Caco-2 (cell line): Measurements from ENCODE around the gene SLC22A17. TPM values are rescaled to one million over a fixed set of nuclear protein-coding genes. Genes with fewer than 3 reads are reported as not detected.
A peak's percentile ranks its signal among the peaks of the same experiment; 100 is the strongest.

ENCODE experiments used
- BruUV-seq: library from RNA; stranded (reverse); fragments of 400-500 nt; replicated peaks from 2 replicates; lab custom pipeline; 2021; lab: Mats Ljungman, UMichigan
- CTCF ChIA-PET: fragments of 300-600 bp; sonication (Branson Sonifier 250); formaldehyde crosslinking; loops from one replicate; lab custom pipeline; 2022; ENCODE audit warnings: antibody characterized with exemption; lab: Charles Lee
- POLR2A ChIA-PET: fragments of 300-600 bp; sonication (Branson Sonifier 250); formaldehyde crosslinking; loops from one replicate; lab custom pipeline; 2022; ENCODE audit warnings: antibody characterized with exemption; lab: Charles Lee
- DNase-seq, 2 experiments: peaks; one replicate each; pipeline versions ENCODE4 v3.0.0 to v3.0.0-alpha.2; 2020 to 2022
- H3K27me3 ChIP-seq: replicated peaks from 2 replicates; pipeline ENCODE4 v1.6.0; 2011; ENCODE audit warnings: low read length; ENCODE audit not compliant: control insufficient read depth, insufficient read depth
- H3K36me3 ChIP-seq: 2 replicates; pipeline ENCODE4 v1.5.1; 2011; ENCODE audit warnings: low read length; ENCODE audit not compliant: control insufficient read depth, insufficient read depth
- H3K4me1 ChIP-seq: fragments of 250-450 bp; sonication (Bioruptor Pico); 2 replicates; pipeline ENCODE4 v1.5.1; 2020; ENCODE audit warnings: mild to moderate bottlenecking
- H3K4me3 ChIP-seq: 2 replicates; pipeline ENCODE4 v1.5.1; 2011; ENCODE audit warnings: low read depth, mild to moderate bottlenecking, control low read depth, low read length
- H3K9me3 ChIP-seq: fragments of 250-450 bp; sonication (Bioruptor Pico); 2 replicates; pipeline ENCODE4 v1.5.1; 2020; ENCODE audit warnings: mild to moderate bottlenecking, moderate library complexity
- H3K27ac Mint-ChIP-seq: one replicate; pipeline ENCODE4 v1.8.0; 2022; ENCODE audit warnings: mixed read lengths; ENCODE audit not compliant: unreplicated experiment
- H3K27me3 Mint-ChIP-seq: one replicate; pipeline ENCODE4 v1.8.0; 2022; ENCODE audit warnings: mixed read lengths; ENCODE audit not compliant: insufficient read depth, unreplicated experiment
- H3K36me3 Mint-ChIP-seq: one replicate; pipeline ENCODE4 v1.8.0; 2022; ENCODE audit warnings: mild to moderate bottlenecking, mixed read lengths; ENCODE audit not compliant: insufficient read depth, unreplicated experiment
- H3K4me1 Mint-ChIP-seq: one replicate; pipeline ENCODE4 v1.8.0; 2022; ENCODE audit warnings: low read depth, mixed read lengths; ENCODE audit not compliant: unreplicated experiment
- H3K4me3 Mint-ChIP-seq: one replicate; pipeline ENCODE4 v1.8.0; 2022; ENCODE audit warnings: mild to moderate bottlenecking, moderate library complexity, mixed read lengths; ENCODE audit not compliant: unreplicated experiment
- H3K9me3 Mint-ChIP-seq: one replicate; pipeline ENCODE4 v1.8.0; 2022; ENCODE audit warnings: mixed read lengths; ENCODE audit not compliant: unreplicated experiment
- intact Hi-C: fragments of 100-400 bp; cut with micrococcal nuclease; formaldehyde crosslinking; loops from one replicate; pipeline ENCODE4 v1.10.0; 2022; ENCODE audit not compliant: unreplicated experiment
- total RNA-seq: library from RNA; stranded (reverse); gene quantifications from 2 replicates; pipeline ENCODE4 v1.2.3, GENCODE V29; 2022
- TF ChIP-seq, protein P1 (sequence below), 2 experiments: fragments of 200-600 bp in 1 of 2; IDR thresholded peaks; 1 replicate in 1 of 2; 2 replicates in 1 of 2; pipeline versions ENCODE4 v1.5.1 to v1.8.0; 2011 to 2022; ENCODE audit warnings: antibody characterized with exemption in 1 of 2, control low read depth in 1 of 2, inconsistent platforms in 1 of 2, low read depth in 1 of 2, low read length in 1 of 2, mild to moderate bottlenecking in 1 of 2, moderate library complexity in 1 of 2; ENCODE audit not compliant: insufficient read depth in 1 of 2, severe bottlenecking in 1 of 2, unreplicated experiment in 1 of 2

The SLC22A17 gene
- total RNA-seq, 1 experiment from 2014 or later = 3.1 TPM

DNA sequence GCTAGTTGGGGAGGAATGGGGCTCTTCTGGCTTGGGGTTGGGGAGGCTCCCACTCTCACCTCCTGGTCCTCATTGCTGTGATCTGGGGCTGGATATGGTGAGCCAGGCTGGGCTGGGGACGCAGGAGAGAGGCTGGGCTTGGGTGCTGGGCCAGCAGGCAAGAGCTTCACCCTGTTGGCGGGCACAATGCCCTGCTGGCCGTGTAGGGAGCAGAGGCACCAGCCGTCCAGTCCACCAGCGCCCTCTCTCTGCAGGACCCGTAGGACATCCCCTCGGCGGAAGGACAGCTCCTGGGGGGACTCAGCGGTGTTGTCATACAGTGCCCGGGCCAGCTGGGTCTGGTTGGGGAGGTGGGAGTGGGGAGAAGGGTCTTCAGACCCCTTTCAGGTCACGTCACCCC is 7.8 kb upstream of the SLC22A17 start:
- no peaks in the 10 kb centered on the region for H3K27me3 ChIP-seq
- no peaks in the 10 kb centered on the region for H3K4me1 Mint-ChIP-seq
- no peak for DNase-seq
- intact Hi-C loops = no loop called here
- H3K9me3 ChIP-seq = no peaks in the 10 kb centered on the region
- POLR2A ChIA-PET = interaction anchor here (0.6 kb wide), 1 partner anchor 38 kb away, joined by 3 read pairs; no protein-coding TSS in a partner anchor
- H3K9me3 Mint-ChIP-seq = no peaks in the 10 kb centered on the region
- no peaks in the 10 kb centered on the region for H3K36me3 ChIP-seq
- no TSS peak for BruUV-seq
- no peaks in the 10 kb centered on the region for H3K27me3 Mint-ChIP-seq
- no peak overlapping the region for H3K4me3 ChIP-seq
- no peak overlapping the region for H3K27ac Mint-ChIP-seq
- TF ChIP-seq, protein P1, sequence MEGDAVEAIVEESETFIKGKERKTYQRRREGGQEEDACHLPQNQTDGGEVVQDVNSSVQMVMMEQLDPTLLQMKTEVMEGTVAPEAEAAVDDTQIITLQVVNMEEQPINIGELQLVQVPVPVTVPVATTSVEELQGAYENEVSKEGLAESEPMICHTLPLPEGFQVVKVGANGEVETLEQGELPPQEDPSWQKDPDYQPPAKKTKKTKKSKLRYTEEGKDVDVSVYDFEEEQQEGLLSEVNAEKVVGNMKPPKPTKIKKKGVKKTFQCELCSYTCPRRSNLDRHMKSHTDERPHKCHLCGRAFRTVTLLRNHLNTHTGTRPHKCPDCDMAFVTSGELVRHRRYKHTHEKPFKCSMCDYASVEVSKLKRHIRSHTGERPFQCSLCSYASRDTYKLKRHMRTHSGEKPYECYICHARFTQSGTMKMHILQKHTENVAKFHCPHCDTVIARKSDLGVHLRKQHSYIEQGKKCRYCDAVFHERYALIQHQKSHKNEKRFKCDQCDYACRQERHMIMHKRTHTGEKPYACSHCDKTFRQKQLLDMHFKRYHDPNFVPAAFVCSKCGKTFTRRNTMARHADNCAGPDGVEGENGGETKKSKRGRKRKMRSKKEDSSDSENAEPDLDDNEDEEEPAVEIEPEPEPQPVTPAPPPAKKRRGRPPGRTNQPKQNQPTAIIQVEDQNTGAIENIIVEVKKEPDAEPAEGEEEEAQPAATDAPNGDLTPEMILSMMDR (IDR thresholded peaks at IDR 0.05; ENCODE audit: insufficient read depth in 1 of 2, low read depth in 1 of 2, low read length in 1 of 2, severe bottlenecking in 1 of 2, unreplicated experiment in 1 of 2) = peak in 1 of 2 experiments; percentile 7
- H3K4me1 ChIP-seq = no peaks in the 10 kb centered on the region
- no peaks in the 10 kb centered on the region for H3K36me3 Mint-ChIP-seq
- H3K4me3 Mint-ChIP-seq = no peak overlapping the region
- CTCF ChIA-PET = interaction anchor here (0.7 to 1.6 kb wide), 2 partner anchors 15 to 34 kb away, joined by 3 to 8 read pairs; no protein-coding TSS in a partner anchor

DNA sequence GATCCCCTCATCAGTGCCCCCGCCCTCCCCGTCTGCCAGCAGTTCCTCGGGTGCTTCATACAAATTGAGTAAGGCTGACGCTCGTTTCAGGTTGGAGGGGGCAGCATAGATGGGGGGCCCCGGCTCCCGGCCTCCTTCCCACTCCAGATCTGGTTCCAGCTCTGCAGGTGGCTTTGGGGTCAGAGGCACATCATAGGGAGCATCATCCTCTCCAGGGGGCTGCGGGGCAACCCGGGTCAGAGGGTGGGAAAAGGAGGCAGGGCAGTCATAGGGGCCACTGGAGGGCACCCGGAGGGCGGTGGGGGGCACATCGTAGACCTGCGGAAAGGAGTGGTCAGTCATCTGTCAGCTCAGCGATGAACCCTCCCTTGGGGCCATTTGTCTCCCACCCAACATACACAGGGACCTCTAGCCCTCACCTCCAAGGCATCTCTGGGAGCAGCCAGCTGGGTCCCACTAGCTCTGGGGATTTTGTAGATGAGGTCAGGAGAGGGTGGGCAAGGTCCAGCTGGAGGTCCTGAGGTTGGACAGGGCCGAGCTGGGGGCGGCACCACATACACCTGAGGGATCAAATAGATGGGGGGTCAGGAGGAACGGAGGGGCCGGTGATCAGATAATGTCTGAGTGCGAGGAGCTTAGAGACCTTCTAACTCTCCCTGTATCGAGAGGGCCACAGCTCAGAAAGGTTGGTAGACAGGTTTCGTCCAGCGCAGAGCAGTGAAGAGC is 7.2 kb upstream of the SLC22A17 start:
- H3K27me3 ChIP-seq = no peaks in the 10 kb centered on the region

DNA sequence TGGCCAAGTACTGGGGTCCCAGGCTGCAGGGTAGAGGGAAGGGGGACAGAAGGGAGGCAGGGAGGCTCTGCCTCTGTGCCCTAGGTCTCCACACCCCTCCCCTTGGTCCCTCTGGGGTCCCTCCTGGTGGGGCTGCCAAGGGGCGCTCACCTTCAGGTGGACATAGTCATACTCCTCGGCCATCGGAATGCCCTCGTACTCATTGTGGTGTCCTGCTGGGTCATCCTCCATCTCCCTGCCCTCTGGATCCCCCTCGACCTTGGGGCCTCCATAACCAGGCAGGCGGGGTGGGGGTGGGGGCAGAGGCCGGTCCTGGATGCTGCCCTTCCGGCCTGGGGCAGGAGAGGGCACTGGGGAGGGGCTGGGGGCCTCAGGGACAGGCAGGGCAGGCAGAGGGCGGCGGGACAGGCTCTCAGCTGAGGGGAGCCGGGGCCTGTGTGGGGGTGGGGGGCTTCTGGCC is 6.5 kb upstream of the SLC22A17 start:
- no peaks in the 10 kb centered on the region for H3K27me3 ChIP-seq
- Mint-ChIP-seq H3K27me3 (peaks cover 8% of the 10 kb centered on the region), H3K4me3 (no peak overlapping the region), H3K4me1 (no peaks in the 10 kb centered on the region), H3K9me3 (no peaks in the 10 kb centered on the region), H3K27ac (no peak overlapping the region), H3K36me3 (no peaks in the 10 kb centered on the region)
- intact Hi-C loops = no loop called here
- no peaks in the 10 kb centered on the region for H3K4me1 ChIP-seq
- CTCF ChIA-PET = no interaction called here
- no peak for DNase-seq
- TF ChIP-seq, protein P1 (IDR thresholded peaks at IDR 0.05; ENCODE audit: insufficient read depth in 1 of 2, low read depth in 1 of 2, low read length in 1 of 2, severe bottlenecking in 1 of 2, unreplicated experiment in 1 of 2) = no peak
- no peaks in the 10 kb centered on the region for H3K9me3 ChIP-seq
- H3K4me3 ChIP-seq = no peak overlapping the region
- POLR2A ChIA-PET = interaction anchor here (0.6 kb wide), 1 partner anchor 164 kb away, joined by 5 read pairs; no protein-coding TSS in a partner anchor
- H3K36me3 ChIP-seq = no peaks in the 10 kb centered on the region
- BruUV-seq = no TSS peak

More for the DNA sequence above, 7.2 kb upstream of the SLC22A17 start:
- no peaks in the 10 kb centered on the region for H3K4me1 ChIP-seq
- no peaks in the 10 kb centered on the region for H3K36me3 ChIP-seq
- BruUV-seq = no TSS peak
- H3K4me3 Mint-ChIP-seq = no peak overlapping the region
- no peak overlapping the region for H3K27ac Mint-ChIP-seq
- POLR2A ChIA-PET = interaction anchor here (0.6 kb wide), 2 partner anchors 37 to 164 kb away, joined by 3 to 5 read pairs; no protein-coding TSS in a partner anchor
- no peaks in the 10 kb centered on the region for H3K4me1 Mint-ChIP-seq
- no peaks in the 10 kb centered on the region for H3K9me3 ChIP-seq
- TF ChIP-seq, protein P1 (IDR thresholded peaks at IDR 0.05; ENCODE audit: insufficient read depth in 1 of 2, low read depth in 1 of 2, low read length in 1 of 2, severe bottlenecking in 1 of 2, unreplicated experiment in 1 of 2) = no peak
- CTCF ChIA-PET = interaction anchor here (0.7 to 1.6 kb wide), 2 partner anchors 14 to 33 kb away, joined by 3 to 8 read pairs; no protein-coding TSS in a partner anchor
- H3K9me3 Mint-ChIP-seq = no peaks in the 10 kb centered on the region
- peaks cover 5% of the 10 kb centered on the region for H3K27me3 Mint-ChIP-seq
- H3K36me3 Mint-ChIP-seq = no peaks in the 10 kb centered on the region
- intact Hi-C loops = no loop called here
- H3K4me3 ChIP-seq = no peak overlapping the region
- DNase-seq = no peak
